OCI-LY7 (cell line): ENCODE measurements around the gene WNT7A.

Source experiments
- CTCF ChIP-seq: fragments of 200-600 bp; sonication (generic); conservative IDR thresholded peaks from 2 replicates; pipeline ENCODE4 v1.5.1; 2014; ENCODE audit warnings: mild to moderate bottlenecking, antibody characterized with exemption, low read length, moderate library complexity, mixed read lengths
- EZH2phosphoT487 ChIP-seq: fragments of 200-600 bp; sonication (generic); IDR thresholded peaks from 2 replicates; pipeline ENCODE4 v1.6.1; 2018; ENCODE audit warnings: low read depth, borderline replicate concordance, mild to moderate bottlenecking, mixed run types, antibody characterized with exemption, low read length, moderate library complexity, mixed read lengths

- TF ChIP-seq CTCF (no peak), EZH2phosphoT487 (no peak)
These were observed 110.4 kb downstream of the WNT7A start for GRCh38 chr3:13769422-13769821.
